GM23248 (cell line): Measurements from ENCODE around the gene UGT2A3. TPM values are rescaled to one million over a fixed set of nuclear protein-coding genes. Genes with fewer than 3 reads are reported as not detected.

Experiments
- DNase-seq: peaks from one replicate; pipeline ENCODE4 v3.0.0-alpha.2; 2015
- H2AFZ ChIP-seq: fragments of 200-600 bp; sonication (generic); 2 replicates; pipeline ENCODE4 v1.6.1; 2016; ENCODE audit warnings: antibody characterized with exemption
- H3F3A ChIP-seq: fragments of 200-600 bp; sonication (generic); 2 replicates; pipeline ENCODE4 v1.6.1; 2016; ENCODE audit warnings: mild to moderate bottlenecking, antibody characterized with exemption, mixed run types; ENCODE audit not compliant: insufficient read depth
- H3K27ac ChIP-seq: fragments of 200-600 bp; sonication (generic); 2 replicates; pipeline ENCODE4 v1.5.1; 2016; ENCODE audit warnings: mild to moderate bottlenecking
- H3K27me3 ChIP-seq: fragments of 200-600 bp; sonication (generic); replicated peaks from 2 replicates; pipeline ENCODE4 v1.6.1; 2016; ENCODE audit warnings: mild to moderate bottlenecking; ENCODE audit not compliant: insufficient read depth
- H3K36me3 ChIP-seq: fragments of 200-600 bp; sonication (generic); 2 replicates; pipeline ENCODE4 v1.6.1; 2016; ENCODE audit warnings: low read depth, mild to moderate bottlenecking
- H3K4me1 ChIP-seq: fragments of 200-600 bp; sonication (generic); 2 replicates; pipeline ENCODE4 v1.6.1; 2016; ENCODE audit warnings: mild to moderate bottlenecking; ENCODE audit not compliant: insufficient read depth
- H3K4me2 ChIP-seq: fragments of 200-600 bp; sonication (generic); one replicate; pipeline ENCODE4 v1.6.1; 2016; ENCODE audit warnings: mild to moderate bottlenecking; ENCODE audit not compliant: unreplicated experiment
- H3K4me3 ChIP-seq: fragments of 200-600 bp; sonication (generic); 2 replicates; pipeline ENCODE4 v1.5.1; 2016; ENCODE audit warnings: mild to moderate bottlenecking
- H3K79me2 ChIP-seq: fragments of 200-600 bp; sonication (generic); 2 replicates; pipeline ENCODE4 v1.6.1; 2016; ENCODE audit warnings: mild to moderate bottlenecking; ENCODE audit not compliant: insufficient read depth
- H3K9ac ChIP-seq: fragments of 200-600 bp; sonication (generic); 2 replicates; pipeline ENCODE4 v1.6.1; 2016; ENCODE audit warnings: mild to moderate bottlenecking
- H3K9me2 ChIP-seq: fragments of 200-600 bp; sonication (generic); 2 replicates; pipeline ENCODE4 v1.6.1; 2016; ENCODE audit warnings: mixed run types, mild to moderate bottlenecking, moderate library complexity; ENCODE audit not compliant: insufficient read depth
- H3K9me3 ChIP-seq: fragments of 200-600 bp; sonication (generic); one replicate; pipeline ENCODE4 v1.6.1; 2017; ENCODE audit warnings: low read depth
- H4K20me1 ChIP-seq: fragments of 200-600 bp; sonication (generic); 2 replicates; pipeline ENCODE4 v1.6.0; 2016; ENCODE audit not compliant: insufficient read depth
- EZH2 ChIP-seq: fragments of 200-600 bp; sonication (generic); IDR thresholded peaks from 2 replicates; pipeline ENCODE4 v1.6.1; 2018; ENCODE audit warnings: antibody characterized with exemption, mild to moderate bottlenecking; ENCODE audit not compliant: insufficient read depth, poor library complexity, severe bottlenecking
- EZH2phosphoT487 ChIP-seq: fragments of 200-600 bp; sonication (generic); IDR thresholded peaks from 2 replicates; pipeline ENCODE4 v1.6.1; 2018; ENCODE audit warnings: antibody characterized with exemption, moderate library complexity, mild to moderate bottlenecking, low read depth; ENCODE audit not compliant: insufficient read depth
- WGBS, 2 experiments: methylation state at CpG; one replicate each; pipeline ENCODE4 v1.1.6; 2015 to 2017; ENCODE audit warnings: low lambda C conversion rate in 2 of 2, low coverage in 1 of 2; ENCODE audit errors: missing lambda C conversion rate in 2 of 2; 5-methylcytosine and 5-hydroxymethylcytosine counted together
- in situ Hi-C: fragments of 300-500 bp; cut with MboI; formaldehyde crosslinking; loops from 2 replicates; pipeline ENCODE4 v1.15.0; 2020
- polyA plus RNA-seq: library from polyadenylated mRNA; unstranded; fragments of >200 nt; fragmentation: Nextera tagmentation; extraction: Ambion mirVana; gene quantifications from 2 replicates; pipeline ENCODE4 v1.2.1, GENCODE V29; 2016
- total RNA-seq: library from RNA; depleted of rRNA; stranded (reverse); fragments of >200 nt; shearing (Covaris generic); gene quantifications from 2 replicates; pipeline ENCODE4 v1.2.3, GENCODE V29; 2014

The UGT2A3 gene
- total and polyA plus RNA-seq, 2 experiments from 2014 or later = not detected

DNA sequence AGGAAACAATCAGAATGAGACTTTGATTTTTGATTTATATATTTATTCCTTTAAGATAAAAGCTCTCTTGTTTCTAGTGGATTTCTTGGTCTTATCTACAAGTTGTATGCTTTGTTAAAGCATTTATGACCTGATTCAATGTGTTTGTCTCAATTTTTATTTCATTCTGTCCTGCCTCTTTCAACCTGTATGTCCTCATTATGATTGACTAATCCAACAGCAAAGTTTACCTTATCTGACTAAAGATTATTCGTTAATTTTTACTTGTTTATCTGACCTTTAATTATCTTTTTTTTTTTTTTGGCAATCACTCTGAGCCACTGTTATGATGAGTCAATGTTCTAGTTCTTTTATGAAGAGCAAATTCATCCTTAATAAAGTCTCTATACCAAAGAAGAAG lies 54.9 kb downstream of the UGT2A3 start:
- in situ Hi-C loops = no loop called here
- Histone ChIP-seq H3K27ac (no peak overlapping the region), H3K4me3 (no peak overlapping the region), H3K27me3 (no peaks in the 10 kb centered on the region), H3K36me3 (no peaks in the 10 kb centered on the region), H4K20me1 (no peaks in the 10 kb centered on the region), H3K4me2 (no peak overlapping the region), H3K4me1 (no peaks in the 10 kb centered on the region), H3F3A (no peaks in the 10 kb centered on the region), H3K9me2 (no peaks in the 10 kb centered on the region), H3K9me3 (no peaks in the 10 kb centered on the region), H3K79me2 (no peaks in the 10 kb centered on the region), H2AFZ (no peak overlapping the region), H3K9ac (no peak overlapping the region)
- no peak for DNase-seq
- no peak for TF ChIP-seq EZH2phosphoT487
- no peak for TF ChIP-seq EZH2
- WGBS, 2 experiments = 4% methylated on average over 1 of the region's 1 CpG

DNA sequence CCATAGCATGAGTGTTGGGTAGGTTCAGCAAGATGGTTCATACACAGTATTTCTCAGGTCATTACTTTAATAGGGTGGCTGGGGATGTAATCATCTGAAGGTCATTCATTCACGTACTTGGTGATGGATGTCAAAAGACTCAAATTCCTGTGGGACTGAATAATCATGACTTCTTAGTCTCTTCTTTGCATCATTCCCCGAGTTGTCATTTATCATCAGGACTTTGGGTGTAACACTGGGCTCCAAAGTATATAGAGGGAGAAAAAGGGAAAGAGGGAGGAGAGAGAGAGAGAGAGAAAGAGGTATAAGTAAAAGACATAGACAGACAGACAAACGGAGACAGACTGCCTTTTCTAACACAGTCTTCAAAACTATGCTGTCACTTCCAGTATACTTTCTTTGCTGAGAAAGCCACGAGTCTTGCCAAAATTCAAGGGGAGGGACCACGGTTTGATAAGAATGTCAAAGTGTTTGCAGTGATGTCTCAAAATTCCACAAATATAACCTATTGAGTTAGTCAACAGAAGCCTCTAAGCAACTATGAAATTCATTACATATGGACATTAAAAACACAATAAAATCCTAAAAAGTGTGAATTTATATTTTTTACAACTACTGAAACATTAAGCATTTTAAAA lies 55.9 kb downstream of the UGT2A3 start:
- in situ Hi-C loops = no loop called here
- DNase-seq = no peak

DNA sequence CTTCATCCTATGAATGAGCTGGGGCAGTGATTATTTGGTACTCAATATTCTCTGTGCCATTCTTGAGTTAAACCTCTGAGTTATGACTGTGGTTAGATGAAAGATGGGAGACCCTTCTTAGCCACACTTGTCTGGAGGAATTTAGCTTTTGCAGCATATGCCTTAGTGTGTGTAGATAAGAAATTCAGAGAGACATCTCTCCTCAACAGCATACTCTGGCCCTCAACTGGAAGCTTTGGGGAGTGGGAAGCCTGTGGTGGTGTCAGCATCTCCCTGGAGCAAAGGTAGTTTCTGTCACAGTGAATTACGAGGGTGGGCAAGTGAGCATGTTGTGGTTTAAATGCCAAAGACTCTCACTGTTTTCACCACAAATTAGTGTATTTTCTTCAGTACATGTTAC lies 58.7 kb downstream of the UGT2A3 start:
- Histone ChIP-seq H3K9ac (no peak overlapping the region), H4K20me1 (no peaks in the 10 kb centered on the region), H3K27me3 (no peaks in the 10 kb centered on the region), H3K4me3 (no peak overlapping the region), H3K9me3 (no peaks in the 10 kb centered on the region), H3K27ac (no peak overlapping the region), H3K9me2 (no peaks in the 10 kb centered on the region), H3K4me2 (no peak overlapping the region), H2AFZ (no peak overlapping the region), H3F3A (no peaks in the 10 kb centered on the region), H3K36me3 (no peaks in the 10 kb centered on the region), H3K4me1 (no peaks in the 10 kb centered on the region), H3K79me2 (no peaks in the 10 kb centered on the region)
- 8 to 14% methylated on average over 1 of the region's 1 CpG for WGBS, 2 experiments
- in situ Hi-C loops = no loop called here
- TF ChIP-seq EZH2 (no peak), EZH2phosphoT487 (no peak)
- no peak for DNase-seq

More for the DNA sequence above, 55.9 kb downstream of the UGT2A3 start:
- no peaks in the 10 kb centered on the region for H3K9me3 ChIP-seq
- H4K20me1 ChIP-seq = no peaks in the 10 kb centered on the region
- no peak for TF ChIP-seq EZH2
- TF ChIP-seq EZH2phosphoT487 = no peak
- no peaks in the 10 kb centered on the region for H3K79me2 ChIP-seq
- no peaks in the 10 kb centered on the region for H3F3A ChIP-seq
- H3K36me3 ChIP-seq = no peaks in the 10 kb centered on the region
- 8 to 12% methylated on average over 5 of the region's 5 CpGs for WGBS, 2 experiments
- no peak overlapping the region for H3K4me3 ChIP-seq
- H3K27me3 ChIP-seq = no peaks in the 10 kb centered on the region
- H3K4me2 ChIP-seq = no peak overlapping the region
- no peak overlapping the region for H3K27ac ChIP-seq
- no peaks in the 10 kb centered on the region for H3K9me2 ChIP-seq
- H3K9ac ChIP-seq = no peak overlapping the region
- no peak overlapping the region for H2AFZ ChIP-seq
- no peaks in the 10 kb centered on the region for H3K4me1 ChIP-seq

DNA sequence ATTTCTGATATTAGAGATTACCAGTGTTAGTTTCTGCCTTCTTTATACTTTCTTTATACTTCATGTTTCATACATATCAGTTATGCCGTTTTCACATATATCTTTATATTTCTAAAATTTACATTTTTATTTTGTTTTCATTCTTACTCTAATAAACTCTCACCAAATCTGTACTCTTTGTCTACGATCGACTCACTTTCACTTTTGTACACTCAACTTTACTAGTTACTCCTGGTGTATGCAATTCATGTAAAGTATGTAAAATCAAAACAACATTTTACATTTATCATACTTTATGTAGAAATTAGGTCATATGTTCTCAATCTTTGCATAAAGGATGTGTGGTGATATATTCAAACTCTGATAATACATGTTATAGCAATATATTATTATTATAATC lies 59.9 kb downstream of the UGT2A3 start:
- H3K9me3 ChIP-seq = no peaks in the 10 kb centered on the region
- no peak overlapping the region for H3K27ac ChIP-seq
- no peaks in the 10 kb centered on the region for H4K20me1 ChIP-seq
- H3K36me3 ChIP-seq = no peaks in the 10 kb centered on the region
- peak overlapping the region; percentile 41; the same call in 1 of the 2 replicates for H2AFZ ChIP-seq
- in situ Hi-C loops = no loop called here
- no peak for DNase-seq
- peak overlapping the region; percentile 29 for H3K4me2 ChIP-seq
- peak overlapping the region; percentile 35; the same call in 1 of the 2 replicates for H3K4me3 ChIP-seq
- TF ChIP-seq EZH2phosphoT487 = no peak
- TF ChIP-seq EZH2 = no peak
- H3K9me2 ChIP-seq = no peaks in the 10 kb centered on the region
- WGBS, 2 experiments = 20 to 23% methylated on average over 3 of the region's 3 CpGs
- H3K27me3 ChIP-seq = no peaks in the 10 kb centered on the region
- H3F3A ChIP-seq = no peaks in the 10 kb centered on the region
- H3K9ac ChIP-seq = no peak overlapping the region
- no peaks in the 10 kb centered on the region for H3K79me2 ChIP-seq
- H3K4me1 ChIP-seq = no peaks in the 10 kb centered on the region

DNA sequence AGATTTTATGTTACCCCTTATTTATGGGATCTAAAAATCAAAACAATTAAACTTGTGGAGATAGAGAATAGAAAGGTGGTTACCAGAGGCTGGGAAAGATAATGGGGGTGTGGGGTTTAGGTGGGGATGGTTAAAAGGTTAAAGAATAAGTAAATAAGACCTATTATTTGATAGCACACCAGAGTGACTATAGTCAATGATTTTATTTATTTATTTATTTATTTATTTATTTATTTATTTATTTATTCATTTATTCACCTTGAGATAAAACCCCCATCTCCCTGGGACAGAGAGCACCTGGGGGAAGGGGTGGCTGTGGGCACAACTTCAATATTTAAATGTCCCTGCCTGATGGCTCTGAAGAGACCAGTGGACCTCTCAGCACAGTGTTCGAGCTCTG lies 66.1 kb downstream of the UGT2A3 start:
- Histone ChIP-seq H3K4me3 (no peak overlapping the region), H3K36me3 (no peaks in the 10 kb centered on the region), H4K20me1 (no peaks in the 10 kb centered on the region), H3K27ac (no peak overlapping the region), H3K4me2 (no peak overlapping the region), H3K9me3 (no peaks in the 10 kb centered on the region), H3K79me2 (no peaks in the 10 kb centered on the region), H3F3A (no peaks in the 10 kb centered on the region), H3K9me2 (no peaks in the 10 kb centered on the region), H3K9ac (no peak overlapping the region), H3K4me1 (no peaks in the 10 kb centered on the region), H2AFZ (no peak overlapping the region), H3K27me3 (no peaks in the 10 kb centered on the region)
- DNase-seq = no peak
- TF ChIP-seq EZH2phosphoT487 (no peak), EZH2 (no peak)
- WGBS, 2 experiments = 32 to 38% methylated on average over 1 of the region's 1 CpG
- in situ Hi-C loops = no loop called here
